GM19240 (cell line): Measurements from ENCODE around the gene SH3RF1.
"Not testable (repeated sequence)": the region's sequence is repeated elsewhere in the genome, so short reads cannot be mapped to it uniquely, and the experiment has no call there.

Experiments used
- DNase-seq: peaks from one replicate; pipeline ENCODE4 v3.0.0; 2011; ENCODE audit warnings: low spot score; ENCODE audit not compliant: insufficient read length

SH3RF1 gene

GRCh38 chr4:169228076-169228475 is 42.7 kb downstream of the SH3RF1 start:
- DNase-seq, result no peak

- no peak for DNase-seq
These were observed 44.2 kb downstream of the SH3RF1 start for GRCh38 chr4:169226565-169226964.

DNA sequence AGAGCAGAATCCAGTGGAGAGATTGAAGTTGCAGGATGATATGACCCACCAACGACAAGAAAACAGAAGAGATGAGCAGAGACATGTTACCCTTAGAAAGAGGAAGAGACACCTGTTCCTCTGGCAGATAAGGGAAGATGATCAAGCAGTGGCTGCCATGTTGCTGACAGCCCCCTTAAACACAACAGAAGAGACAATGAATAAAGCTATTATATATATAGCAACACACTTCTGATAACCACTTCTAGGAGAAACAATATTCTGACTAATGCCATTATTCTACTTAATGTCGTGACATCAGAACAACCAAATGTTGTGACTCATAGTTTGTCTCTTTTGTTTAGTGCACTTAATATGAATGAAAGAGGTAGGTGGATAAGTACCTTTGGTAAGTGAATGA is 44.9 kb downstream of the SH3RF1 start:
- no peak for DNase-seq

- no peak for DNase-seq
These were observed 45.6 kb downstream of the SH3RF1 start for GRCh38 chr4:169225058-169225751.

GRCh38 chr4:169222761-169223160 is 48.0 kb downstream of the SH3RF1 start:
- no peak for DNase-seq

- no peak for DNase-seq
These were observed 49.1 kb downstream of the SH3RF1 start for GRCh38 chr4:169221662-169222061.

GRCh38 chr4:169220854-169221411 is 49.8 kb downstream of the SH3RF1 start:
- DNase-seq, result no peak

DNA sequence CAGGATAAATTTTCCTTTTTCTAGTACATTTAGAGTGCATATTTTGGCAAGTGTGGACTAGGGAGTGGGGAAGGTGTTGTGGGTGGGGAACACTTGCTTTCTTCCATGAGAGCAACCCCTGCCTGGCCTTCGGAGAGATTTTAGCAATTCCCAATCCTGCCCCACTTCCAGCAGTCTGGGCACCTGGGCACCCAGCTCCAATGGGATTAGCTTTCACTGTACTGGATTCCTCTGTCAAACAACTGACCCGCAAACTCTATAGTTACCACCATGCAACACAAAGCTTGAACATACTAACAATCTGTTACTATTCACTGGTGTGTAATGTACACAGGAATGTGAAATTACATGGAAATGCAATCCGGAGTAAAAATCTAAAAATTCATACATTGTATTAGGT is 50.3 kb downstream of the SH3RF1 start:
- no peak for DNase-seq

GRCh38 chr4:169219440-169219839 is 51.3 kb downstream of the SH3RF1 start:
- no peak for DNase-seq

GRCh38 chr4:169215656-169216055 is 55.1 kb downstream of the SH3RF1 start:
- DNase-seq, result no peak

GRCh38 chr4:169212981-169213380 is 57.8 kb downstream of the SH3RF1 start:
- DNase-seq, result no peak

GRCh38 chr4:169210504-169211118 is 60.1 kb downstream of the SH3RF1 start:
- DNase-seq, result no peak

- DNase-seq, result no peak
These were observed 61.3 kb downstream of the SH3RF1 start for GRCh38 chr4:169209388-169209883.

DNA sequence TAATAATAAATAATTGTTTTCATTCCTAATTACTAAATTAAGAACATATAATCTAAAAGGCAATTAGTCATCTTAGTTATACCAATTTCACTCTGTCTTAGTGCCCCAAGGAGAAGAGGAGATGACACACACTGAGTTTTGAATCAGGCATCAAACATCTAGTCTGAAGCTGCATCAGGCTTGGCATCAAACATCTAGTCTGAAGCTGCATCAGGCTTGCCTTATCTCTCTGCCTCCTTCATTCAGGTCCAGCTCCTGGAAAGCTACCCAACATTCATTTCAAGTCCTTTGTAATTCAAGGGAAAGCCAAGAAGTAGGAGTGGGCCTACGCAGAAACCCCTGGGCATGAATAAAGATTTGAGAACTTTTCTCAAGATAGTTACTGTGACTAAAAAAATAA is 62.2 kb downstream of the SH3RF1 start:
- DNase-seq, result no peak

DNA sequence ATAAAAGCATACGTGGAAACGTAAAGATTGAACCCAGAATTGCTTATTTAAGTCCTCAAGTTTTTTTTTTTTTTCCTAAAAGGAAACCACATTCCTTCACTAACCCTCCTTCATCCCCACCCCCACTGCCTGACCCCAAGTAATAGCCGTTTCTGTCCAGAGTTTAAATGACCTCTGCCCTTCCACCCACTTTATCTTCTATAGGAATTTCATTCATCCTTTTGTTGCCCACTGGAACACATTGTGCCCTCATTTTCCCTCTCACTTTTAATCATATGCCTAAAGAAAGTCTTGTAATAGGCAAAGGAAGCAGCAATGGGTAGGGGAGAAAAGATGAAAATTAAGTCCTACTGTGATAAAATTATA is 62.7 kb downstream of the SH3RF1 start:
- DNase-seq, result no peak

GRCh38 chr4:169207436-169208089 is 63.2 kb downstream of the SH3RF1 start:
- DNase-seq, result no peak

GRCh38 chr4:169205744-169206080 is 65.0 kb downstream of the SH3RF1 start:
- DNase-seq, result no peak

GRCh38 chr4:169205075-169205743 is 65.5 kb downstream of the SH3RF1 start:
- DNase-seq, result no peak

GRCh38 chr4:169203891-169204290 is 66.9 kb downstream of the SH3RF1 start:
- DNase-seq, result no peak

DNA sequence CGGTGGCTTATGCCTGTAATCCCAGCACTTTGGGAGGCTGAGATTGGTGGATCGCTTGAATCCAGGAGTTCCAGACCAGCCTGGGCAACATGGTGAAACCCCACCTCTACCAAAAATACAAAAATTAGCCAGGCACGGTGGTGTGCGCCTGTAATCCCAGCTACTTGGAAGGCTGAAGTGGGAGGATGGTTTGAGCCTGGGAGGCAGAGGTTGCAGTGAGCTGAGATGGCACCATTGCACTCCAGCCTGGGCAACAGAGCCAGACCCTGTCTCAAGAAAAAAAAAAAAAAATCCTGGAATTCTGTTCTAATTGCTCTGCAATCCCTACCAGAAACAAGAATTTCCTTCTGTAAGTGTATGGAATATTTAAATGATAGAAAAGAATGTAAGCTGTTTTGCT is 67.5 kb downstream of the SH3RF1 start:
- not testable (repeated sequence) for DNase-seq

GRCh38 chr4:169202878-169203277 is 67.9 kb downstream of the SH3RF1 start:
- DNase-seq, result no peak

GRCh38 chr4:169202145-169202699 is 68.5 kb downstream of the SH3RF1 start:
- no peak for DNase-seq
